Neural progenitor cell (in vitro differentiated cells): ENCODE measurements around the gene TPPP2. TPM values are rescaled to one million over a fixed set of nuclear protein-coding genes. Genes with fewer than 3 reads are reported as not detected.

Source experiments
- DNase-seq: peaks from one replicate; pipeline ENCODE4 v3.0.0-alpha.2; 2016; ENCODE audit warnings: low spot score
- H2AFZ ChIP-seq: fragments of 200-600 bp; sonication (generic); replicated peaks from 2 replicates; pipeline ENCODE4 v1.6.1; 2016; ENCODE audit warnings: antibody characterized with exemption
- H3F3A ChIP-seq: fragments of 200-600 bp; sonication (generic); 2 replicates; pipeline ENCODE4 v1.6.1; 2016; ENCODE audit warnings: antibody characterized with exemption, low read depth
- H3K27ac ChIP-seq: fragments of 200-600 bp; sonication (generic); 2 replicates; pipeline ENCODE4 v1.5.1; 2016; ENCODE audit warnings: mild to moderate bottlenecking
- H3K27me3 ChIP-seq: fragments of 200-600 bp; sonication (generic); 2 replicates; pipeline ENCODE4 v1.6.1; 2016; ENCODE audit warnings: mild to moderate bottlenecking, moderate library complexity
- H3K36me3 ChIP-seq: fragments of 200-600 bp; sonication (generic); 2 replicates; pipeline ENCODE4 v1.5.1; 2016
- H3K4me1 ChIP-seq: fragments of 200-600 bp; sonication (generic); 2 replicates; pipeline ENCODE4 v1.6.1; 2016; ENCODE audit warnings: mixed run types
- H3K4me2 ChIP-seq: fragments of 200-600 bp; sonication (generic); 2 replicates; pipeline ENCODE4 v1.6.1; 2016
- H3K4me3 ChIP-seq: fragments of 200-600 bp; sonication (generic); 2 replicates; pipeline ENCODE4 v1.5.1; 2016
- H3K79me2 ChIP-seq: fragments of 200-600 bp; sonication (generic); 2 replicates; pipeline ENCODE4 v1.6.1; 2016; ENCODE audit warnings: low read depth
- H3K9ac ChIP-seq: fragments of 200-600 bp; sonication (generic); 2 replicates; pipeline ENCODE4 v1.6.1; 2016
- H3K9me3 ChIP-seq: fragments of 200-600 bp; sonication (generic); 2 replicates; pipeline ENCODE4 v1.5.1; 2016; ENCODE audit warnings: low read depth
- H4K20me1 ChIP-seq: fragments of 200-600 bp; sonication (generic); 2 replicates; pipeline ENCODE4 v1.6.1; 2016; ENCODE audit warnings: low read depth
- H3K27ac Mint-ChIP-seq: 3 replicates; pipeline ENCODE4 v1.8.0; 2021; ENCODE audit warnings: mixed read lengths
- H3K27me3 Mint-ChIP-seq: 2 replicates; pipeline ENCODE4 v1.8.0; 2022; ENCODE audit warnings: low read depth, mild to moderate bottlenecking, inconsistent platforms, moderate library complexity, mixed read lengths; ENCODE audit not compliant: insufficient read depth
- H3K36me3 Mint-ChIP-seq: 3 replicates; pipeline ENCODE4 v1.8.0; 2021; ENCODE audit warnings: mixed read lengths
- H3K4me1 Mint-ChIP-seq: 3 replicates; pipeline ENCODE4 v1.8.0; 2021; ENCODE audit warnings: mixed read lengths
- H3K4me3 Mint-ChIP-seq: 3 replicates; pipeline ENCODE4 v1.8.0; 2021; ENCODE audit warnings: mild to moderate bottlenecking, moderate library complexity, mixed read lengths
- H3K9me3 Mint-ChIP-seq: 3 replicates; pipeline ENCODE4 v1.8.0; 2020; ENCODE audit warnings: mixed read lengths
- CTCF ChIP-seq: fragments of 200-600 bp; sonication (generic); IDR thresholded peaks from 2 replicates; pipeline ENCODE4 v1.5.1; 2017; ENCODE audit warnings: antibody characterized with exemption, mild to moderate bottlenecking
- EZH2 ChIP-seq: fragments of 200-600 bp; sonication (generic); IDR thresholded peaks from 2 replicates; pipeline ENCODE4 v1.6.1; 2017; ENCODE audit warnings: antibody characterized with exemption, mild to moderate bottlenecking, moderate library complexity
- EZH2phosphoT487 ChIP-seq: fragments of 200-600 bp; sonication (generic); IDR thresholded peaks from 2 replicates; pipeline ENCODE4 v1.6.1; 2017; ENCODE audit warnings: antibody characterized with exemption
- total RNA-seq: library from RNA; depleted of rRNA; stranded (reverse); fragments of >200 nt; gene quantifications from 2 replicates; pipeline ENCODE4 v1.2.3, GENCODE V29; 2015; ENCODE audit warnings: low replicate concordance

The TPPP2 gene
- total RNA-seq, 1 donor from 2014 or later = not detected

- H3K36me3 ChIP-seq = no peaks in the 10 kb centered on the region
- DNase-seq = no peak
- H3K4me1 Mint-ChIP-seq = peaks cover 19% of the 10 kb centered on the region
- peaks cover 7% of the 10 kb centered on the region for H3K36me3 Mint-ChIP-seq
- H3K27me3 Mint-ChIP-seq = peaks cover 12% of the 10 kb centered on the region
- H4K20me1 ChIP-seq = no peaks in the 10 kb centered on the region
- H3K9ac ChIP-seq = no peak overlapping the region
- H3K27me3 ChIP-seq = peaks cover 40% of the 10 kb centered on the region
- H3K4me2 ChIP-seq = no peak overlapping the region
- no peaks in the 10 kb centered on the region for H3K79me2 ChIP-seq
- no peaks in the 10 kb centered on the region for H3F3A ChIP-seq
- H3K4me3 Mint-ChIP-seq = no peak overlapping the region
- peaks cover 2% of the 10 kb centered on the region for H3K9me3 Mint-ChIP-seq
- TF ChIP-seq EZH2phosphoT487 (no peak), CTCF (no peak), EZH2 (no peak)
- no peak overlapping the region for H3K27ac Mint-ChIP-seq
- H2AFZ ChIP-seq = no peak overlapping the region
- H3K4me3 ChIP-seq = no peak overlapping the region
- H3K9me3 ChIP-seq = no peaks in the 10 kb centered on the region
- no peak overlapping the region for H3K27ac ChIP-seq
- no peaks in the 10 kb centered on the region for H3K4me1 ChIP-seq
Observed at GRCh38 chr14:21018781-21019180, 11.2 kb upstream of the TPPP2 start.

GRCh38 chr14:21019366-21019765 is 10.7 kb upstream of the TPPP2 start:
- no peak overlapping the region for H3K4me2 ChIP-seq
- Mint-ChIP-seq H3K9me3 (peaks cover 2% of the 10 kb centered on the region), H3K4me1 (peaks cover 24% of the 10 kb centered on the region), H3K27ac (no peak overlapping the region), H3K4me3 (no peak overlapping the region), H3K36me3 (peaks cover 7% of the 10 kb centered on the region), H3K27me3 (peaks cover 15% of the 10 kb centered on the region)
- no peak overlapping the region for H3K4me3 ChIP-seq
- TF ChIP-seq CTCF (no peak), EZH2 (no peak), EZH2phosphoT487 (no peak)
- no peaks in the 10 kb centered on the region for H3K9me3 ChIP-seq
- no peaks in the 10 kb centered on the region for H3K4me1 ChIP-seq
- no peak overlapping the region for H3K27ac ChIP-seq
- no peak for DNase-seq
- H3K9ac ChIP-seq = no peak overlapping the region
- H3K79me2 ChIP-seq = no peaks in the 10 kb centered on the region
- no peaks in the 10 kb centered on the region for H3F3A ChIP-seq
- peaks cover 42% of the 10 kb centered on the region for H3K27me3 ChIP-seq
- H3K36me3 ChIP-seq = no peaks in the 10 kb centered on the region
- no peak overlapping the region for H2AFZ ChIP-seq
- no peaks in the 10 kb centered on the region for H4K20me1 ChIP-seq

GRCh38 chr14:21020977-21021545 is 9.0 kb upstream of the TPPP2 start:
- H2AFZ ChIP-seq = no peak overlapping the region
- H3K27me3 ChIP-seq = peaks cover 59% of the 10 kb centered on the region
- no peaks in the 10 kb centered on the region for H3K36me3 ChIP-seq
- no peak overlapping the region for H3K4me3 ChIP-seq
- no peak overlapping the region for H3K4me3 Mint-ChIP-seq
- H3K4me1 ChIP-seq = peaks cover 2% of the 10 kb centered on the region
- H4K20me1 ChIP-seq = no peaks in the 10 kb centered on the region
- peaks cover 7% of the 10 kb centered on the region for H3K36me3 Mint-ChIP-seq
- no peak overlapping the region for H3K27ac ChIP-seq
- H3K9me3 Mint-ChIP-seq = peaks cover 2% of the 10 kb centered on the region
- peaks cover 13% of the 10 kb centered on the region for H3K27me3 Mint-ChIP-seq
- no peak overlapping the region for H3K4me2 ChIP-seq
- H3K4me1 Mint-ChIP-seq = peaks cover 11% of the 10 kb centered on the region
- TF ChIP-seq EZH2 (no peak), EZH2phosphoT487 (no peak), CTCF (no peak)
- H3K9me3 ChIP-seq = no peaks in the 10 kb centered on the region
- no peak overlapping the region for H3K27ac Mint-ChIP-seq
- no peak overlapping the region for H3K9ac ChIP-seq
- DNase-seq = no peak
- H3F3A ChIP-seq = no peaks in the 10 kb centered on the region
- H3K79me2 ChIP-seq = no peaks in the 10 kb centered on the region
